Measurements from ENCODE around the gene MAZ. TPM values are rescaled to one million over a fixed set of nuclear protein-coding genes. Genes with fewer than 3 reads are reported as not detected.

MAZ gene
- total and polyA plus RNA-seq, 2 of the 13 experiments (the other 11 are each of a cell fraction or from before 2014, with no cell fraction given): 203 to 277 TPM

- TF ChIP-seq ZHX1 (CRISPR knock-in tag; IDR thresholded peaks at IDR 0.05; ENCODE audit: low read depth) (no peak), ZFP62 (CRISPR knock-in tag; IDR thresholded peaks at IDR 0.05) (no peak), ZNF260 (CRISPR knock-in tag; IDR thresholded peaks at IDR 0.05; ENCODE audit: borderline replicate concordance, low read depth) (no peak), ZNF20 (CRISPR knock-in tag; IDR thresholded peaks at IDR 0.05) (no peak), KLF16 (CRISPR knock-in tag; IDR thresholded peaks at IDR 0.05) (no peak), ZNF432 (CRISPR knock-in tag; IDR thresholded peaks at IDR 0.05; ENCODE audit: borderline replicate concordance) (no peak), ETV5 (CRISPR knock-in tag; IDR thresholded peaks at IDR 0.05; ENCODE audit: borderline replicate concordance) (no peak; the same call in 1 of the 2 replicates), ZNF577 (CRISPR knock-in tag; IDR thresholded peaks at IDR 0.05; ENCODE audit: borderline replicate concordance, low read depth) (0 out of 2 replicates have a peak, but pooled peaks have one; percentile 20), E2F5 (CRISPR knock-in tag; conservative IDR thresholded peaks at IDR 0.05) (no peak), AGO2 (optimal IDR thresholded peaks at IDR 0.05; ENCODE audit: low read depth, low read length) (no peak), NCOR1 (IDR thresholded peaks at IDR 0.05; ENCODE audit: borderline replicate concordance, low read length) (no peak), ZBTB4 (CRISPR knock-in tag; IDR thresholded peaks at IDR 0.05; ENCODE audit: borderline replicate concordance) (no peak), SETDB1 (CRISPR knock-in tag; IDR thresholded peaks at IDR 0.05; ENCODE audit: borderline replicate concordance) (no peak), ZKSCAN5 (CRISPR knock-in tag; IDR thresholded peaks at IDR 0.05) (no peak), ZBTB26 (CRISPR knock-in tag; IDR thresholded peaks at IDR 0.05; ENCODE audit: borderline replicate concordance) (no peak), SALL1 (CRISPR knock-in tag; IDR thresholded peaks at IDR 0.05) (no peak), POLR2A (IDR thresholded peaks at IDR 0.05; ENCODE audit: insufficient read depth in 1 of 2, low read depth in 2 of 2, low read length in 2 of 2) (no peak; a peak in 2 of 4 replicates), KAT8 (CRISPR knock-in tag; IDR thresholded peaks at IDR 0.05) (no peak), DMAP1 (CRISPR knock-in tag; IDR thresholded peaks at IDR 0.05) (no peak), NCOA1 (CRISPR knock-in tag; IDR thresholded peaks at IDR 0.05) (peak; percentile 93; the same call in 1 of the 2 replicates), TAF15 (IDR thresholded peaks at IDR 0.05; ENCODE audit: low read depth, low read length, poor library complexity, severe bottlenecking) (peak; percentile 28), ZNF563 (CRISPR knock-in tag; IDR thresholded peaks at IDR 0.05) (peak; percentile 66; the same call in 1 of the 2 replicates)
These were observed 1.7 kb upstream of the MAZ start (continued) for GRCh38 chr16:29804455-29805231.

Measured in HepG2 (cell line).